ENCODE results near the gene PAX3.

- no peak for TF ChIP-seq CTCF (IDR thresholded peaks at IDR 0.05; ENCODE audit: low read depth, low read length, missing input control)
- TF ChIP-seq SP1 (IDR thresholded peaks at IDR 0.05) = no peak
- no peak for TF ChIP-seq REST (IDR thresholded peaks at IDR 0.05)
- no peak for TF ChIP-seq MAX (IDR thresholded peaks at IDR 0.05)
- no peak for TF ChIP-seq ATF3 (IDR thresholded peaks at IDR 0.05)
- no peak for TF ChIP-seq GABPA (IDR thresholded peaks at IDR 0.05 in 1 of 2, conservative IDR thresholded peaks at IDR 0.05 in 1 of 2)
- no peak for TF ChIP-seq NR2F2 (IDR thresholded peaks at IDR 0.05)
- no peak for TF ChIP-seq RAD21 (IDR thresholded peaks at IDR 0.05)
- TF ChIP-seq JUND (IDR thresholded peaks at IDR 0.05) = no peak
- TF ChIP-seq FOXA1 (IDR thresholded peaks at IDR 0.05) = no peak
Observed at GRCh38 chr2:222292149-222293134, 6.4 kb downstream of the PAX3 start.
